GM18867 (cell line): ENCODE data around the gene JPT2.
"Not testable (repeated sequence)": the region's sequence is repeated elsewhere in the genome, so short reads cannot be mapped to it uniquely, and the experiment has no call there.

Source experiments
- ATAC-seq: cut with Tn5 transposase; IDR thresholded peaks from one replicate; pipeline ENCODE4 v1.9.1; 2021; ENCODE audit warnings: mild to moderate bottlenecking, moderate library complexity; ENCODE audit not compliant: unreplicated experiment

The JPT2 gene

DNA sequence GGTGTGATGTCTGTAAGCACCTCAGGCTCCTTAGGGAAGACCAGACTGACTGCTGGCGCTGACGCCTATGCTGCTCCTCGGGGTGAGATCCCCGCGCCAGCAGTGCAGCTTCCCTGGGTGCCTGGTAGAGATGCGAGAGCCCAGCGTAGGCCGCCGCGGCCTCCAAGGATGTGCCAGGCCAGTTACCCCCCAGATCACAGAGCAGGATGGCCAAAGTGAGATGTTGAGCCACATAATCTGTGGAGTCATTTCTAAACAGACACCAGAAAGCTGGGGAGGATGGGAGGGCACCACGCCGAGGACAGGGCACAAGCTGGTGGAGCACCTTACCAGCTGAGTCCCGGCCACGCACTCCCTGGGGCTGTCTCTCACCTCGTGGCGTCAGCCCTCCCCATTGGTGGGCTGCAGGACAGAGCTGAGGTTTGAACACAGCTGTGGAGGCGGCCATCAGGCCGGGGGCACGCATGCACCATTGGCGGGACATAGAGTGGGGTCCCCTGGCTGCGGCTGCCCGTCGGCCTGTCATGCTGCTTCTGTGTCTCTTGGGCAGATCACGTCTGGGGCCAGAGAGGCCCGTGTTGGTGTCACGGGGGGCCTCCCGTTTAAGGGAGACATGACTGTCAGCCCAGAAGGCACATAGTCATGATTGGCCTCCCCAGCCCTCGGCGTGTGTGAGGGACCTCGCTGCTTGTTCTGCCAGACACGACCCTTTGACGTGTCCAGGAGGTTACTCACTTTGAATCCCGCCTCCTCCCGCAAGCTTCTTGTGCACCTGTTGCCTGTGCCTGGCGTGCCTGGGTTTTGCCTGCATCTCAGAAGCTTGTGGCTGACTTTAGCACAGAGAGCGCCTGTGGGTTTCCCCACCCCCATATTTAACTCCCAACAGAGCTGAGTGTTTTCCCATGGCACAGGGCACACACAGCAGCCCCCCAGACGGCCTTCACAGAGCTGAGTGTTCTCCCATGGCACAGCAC lies 49.9 kb downstream of the JPT2 start:
- no peak for ATAC-seq

GRCh38 chr16:1729026-1729425 lies 50.9 kb downstream of the JPT2 start:
- no peak for ATAC-seq

DNA sequence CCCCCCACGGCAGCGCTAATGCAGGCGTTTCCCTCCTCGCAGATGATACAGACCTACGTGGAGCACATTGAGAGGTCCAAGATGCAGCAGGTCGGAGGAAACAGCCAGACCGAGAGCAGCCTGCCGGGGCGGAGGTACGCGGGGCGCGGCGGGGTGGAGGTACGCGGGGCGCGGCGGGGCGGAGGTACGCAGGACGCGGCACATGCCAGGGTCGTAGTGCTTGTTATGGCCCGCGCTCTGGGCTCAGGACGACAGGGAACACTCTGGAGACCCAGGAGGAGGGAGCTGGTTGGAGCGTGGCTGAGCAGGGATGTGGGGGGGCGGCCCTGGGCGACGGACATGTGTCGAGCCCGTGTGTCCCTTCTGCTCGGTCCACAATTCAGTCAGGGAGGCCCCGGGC lies 51.4 kb downstream of the JPT2 start:
- ATAC-seq, result no peak

- ATAC-seq, result no peak
Observed at GRCh38 chr16:1731073-1731472, 53.0 kb downstream of the JPT2 start.

GRCh38 chr16:1731603-1732002 lies 53.5 kb downstream of the JPT2 start:
- no peak for ATAC-seq

DNA sequence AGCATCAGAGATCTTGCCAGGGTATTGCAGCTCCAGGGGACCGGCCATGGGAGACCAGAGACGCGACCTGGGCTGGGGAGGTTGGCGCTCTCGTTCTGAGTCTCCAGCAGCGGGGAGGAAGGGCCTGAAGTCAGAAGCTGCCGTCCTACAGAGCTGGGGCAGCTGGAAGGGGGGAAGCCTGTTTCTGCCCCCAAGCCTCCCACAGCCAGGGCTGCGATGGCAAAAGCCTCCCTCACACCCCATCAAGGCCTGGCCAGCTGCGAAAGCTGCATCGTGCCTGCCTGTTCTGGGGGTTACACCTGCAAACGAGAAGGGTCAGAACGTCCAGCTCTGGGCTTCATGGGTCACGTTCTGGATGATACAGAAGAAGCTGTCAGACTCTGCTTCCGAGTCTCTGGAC lies 54.0 kb downstream of the JPT2 start:
- no peak for ATAC-seq

DNA sequence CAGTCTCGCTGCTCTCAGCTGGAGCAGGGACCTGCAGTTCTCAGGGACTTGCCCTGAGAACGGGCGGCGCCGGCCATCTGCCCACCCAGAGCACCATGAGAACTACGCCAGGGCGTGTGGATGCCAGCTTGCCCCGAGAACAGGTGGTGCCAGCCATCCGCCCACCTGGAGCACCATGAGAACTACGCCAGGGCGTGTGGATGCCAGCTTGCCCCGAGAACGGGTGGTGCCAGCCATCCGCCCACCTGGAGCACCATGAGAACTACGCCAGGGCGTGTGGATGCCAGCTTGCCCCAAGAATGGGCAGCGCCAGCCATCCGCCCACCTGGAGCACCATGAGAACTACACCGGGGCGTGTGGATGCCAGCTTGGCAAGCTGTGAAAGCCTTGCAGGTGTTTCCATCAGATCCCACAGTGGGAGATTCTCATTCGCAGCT lies 54.5 kb downstream of the JPT2 start:
- ATAC-seq, result not testable (repeated sequence)

- ATAC-seq, result no peak
Observed at GRCh38 chr16:1734123-1734522, 56.0 kb downstream of the JPT2 start.

DNA sequence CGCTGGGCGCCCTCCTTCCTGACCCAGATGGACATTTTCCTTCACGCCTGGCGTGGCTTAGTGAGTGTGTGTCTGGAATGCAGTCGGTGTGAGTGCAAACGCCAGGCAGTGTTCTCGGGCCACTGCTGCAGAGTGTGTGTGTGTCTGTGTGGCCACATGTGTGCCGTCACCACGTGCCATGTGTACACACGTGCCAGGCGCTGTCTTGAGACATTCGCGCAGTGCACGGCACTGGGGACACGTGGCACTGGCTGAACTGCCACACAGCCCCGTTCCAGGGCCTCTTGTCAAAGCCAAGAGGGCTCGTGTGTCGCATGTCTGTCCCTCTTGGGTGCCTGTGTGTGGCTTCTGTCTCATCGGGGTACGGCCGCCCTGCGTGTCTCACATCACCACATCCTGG lies 56.7 kb downstream of the JPT2 start:
- no peak for ATAC-seq

DNA sequence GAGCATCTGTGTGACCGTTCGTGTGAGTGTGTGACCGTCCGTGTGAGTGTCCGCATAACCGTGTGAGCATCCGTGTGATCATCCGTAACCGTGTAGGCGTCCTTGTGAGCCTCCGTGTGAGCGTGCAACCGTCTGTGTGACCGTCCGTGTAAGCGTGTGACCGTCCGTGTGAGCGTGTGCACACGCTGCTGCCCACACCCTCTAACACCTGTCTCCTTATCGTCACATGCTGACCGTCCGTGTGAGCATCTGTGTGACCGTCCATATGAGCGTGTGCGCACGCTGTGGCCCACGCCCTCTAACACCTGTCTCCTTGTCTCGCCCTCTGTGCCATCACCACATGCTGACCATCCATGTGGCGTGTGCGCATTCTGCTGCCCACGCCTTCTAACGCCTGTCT lies 62.2 kb downstream of the JPT2 start:
- ATAC-seq, result no peak

DNA sequence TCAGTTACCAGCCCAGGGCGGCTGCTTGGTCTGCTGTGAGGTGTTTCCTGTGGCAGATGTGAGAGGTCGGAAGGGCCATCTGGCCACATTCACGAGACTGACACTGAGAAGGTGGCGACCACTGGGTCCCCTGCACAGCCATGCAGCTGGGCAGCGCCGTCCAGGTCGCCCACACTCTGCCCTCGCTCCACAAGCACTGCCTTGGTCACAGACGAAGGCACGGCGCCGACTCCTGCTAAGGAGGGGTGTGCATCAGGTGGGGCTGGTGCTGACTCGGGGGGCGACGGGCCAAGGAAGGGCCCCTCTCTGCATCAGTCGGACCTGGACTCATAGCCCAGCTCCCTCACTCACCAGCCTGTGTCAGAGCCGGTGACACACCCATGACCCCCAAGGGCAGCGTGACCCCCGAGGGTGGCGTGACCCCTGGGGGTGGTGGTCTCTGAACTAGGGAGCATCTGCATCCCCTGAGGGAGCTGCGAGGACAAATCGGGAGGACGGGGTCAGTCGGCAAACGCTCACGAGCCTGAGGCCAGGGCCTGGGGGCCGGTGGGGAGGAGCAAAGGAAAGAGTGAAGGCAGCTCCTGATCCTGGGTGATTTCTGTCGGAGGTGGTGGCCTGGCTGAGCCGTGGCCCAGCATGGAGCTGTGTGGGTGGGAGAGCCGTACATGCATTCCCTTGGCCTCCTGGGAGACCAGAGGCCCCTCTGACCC lies 62.9 kb downstream of the JPT2 start:
- ATAC-seq, result no peak

DNA sequence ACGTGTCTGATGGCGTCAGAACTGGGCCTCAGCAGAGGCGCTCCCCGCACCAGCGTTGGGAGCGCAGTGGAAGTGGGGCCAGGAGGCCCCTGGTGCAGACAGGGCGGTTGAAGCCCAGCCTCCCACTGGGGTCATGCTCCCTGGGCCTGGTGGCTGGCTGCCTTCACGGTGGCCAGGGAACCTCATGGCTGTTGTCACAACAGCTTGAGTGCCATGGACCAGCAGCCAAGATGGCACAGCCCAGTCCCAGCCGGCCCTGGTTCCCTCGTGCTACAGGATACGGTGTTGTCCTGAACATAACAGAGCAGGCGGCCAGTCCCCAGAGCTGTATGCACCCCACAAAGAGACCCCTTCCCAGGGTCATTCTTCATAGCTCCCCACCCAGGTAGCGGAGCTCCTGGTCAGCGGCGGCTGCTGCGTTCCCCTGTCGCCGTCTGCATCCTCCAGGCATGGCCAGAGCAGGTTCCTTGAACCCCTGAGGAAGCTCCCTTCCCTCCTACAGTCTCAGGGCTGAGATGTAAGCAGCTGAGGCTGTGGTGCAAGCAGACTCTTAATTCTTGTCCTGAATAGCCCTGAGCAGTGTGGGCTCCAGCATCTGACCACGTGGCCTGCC lies 63.6 kb downstream of the JPT2 start:
- ATAC-seq, result no peak

DNA sequence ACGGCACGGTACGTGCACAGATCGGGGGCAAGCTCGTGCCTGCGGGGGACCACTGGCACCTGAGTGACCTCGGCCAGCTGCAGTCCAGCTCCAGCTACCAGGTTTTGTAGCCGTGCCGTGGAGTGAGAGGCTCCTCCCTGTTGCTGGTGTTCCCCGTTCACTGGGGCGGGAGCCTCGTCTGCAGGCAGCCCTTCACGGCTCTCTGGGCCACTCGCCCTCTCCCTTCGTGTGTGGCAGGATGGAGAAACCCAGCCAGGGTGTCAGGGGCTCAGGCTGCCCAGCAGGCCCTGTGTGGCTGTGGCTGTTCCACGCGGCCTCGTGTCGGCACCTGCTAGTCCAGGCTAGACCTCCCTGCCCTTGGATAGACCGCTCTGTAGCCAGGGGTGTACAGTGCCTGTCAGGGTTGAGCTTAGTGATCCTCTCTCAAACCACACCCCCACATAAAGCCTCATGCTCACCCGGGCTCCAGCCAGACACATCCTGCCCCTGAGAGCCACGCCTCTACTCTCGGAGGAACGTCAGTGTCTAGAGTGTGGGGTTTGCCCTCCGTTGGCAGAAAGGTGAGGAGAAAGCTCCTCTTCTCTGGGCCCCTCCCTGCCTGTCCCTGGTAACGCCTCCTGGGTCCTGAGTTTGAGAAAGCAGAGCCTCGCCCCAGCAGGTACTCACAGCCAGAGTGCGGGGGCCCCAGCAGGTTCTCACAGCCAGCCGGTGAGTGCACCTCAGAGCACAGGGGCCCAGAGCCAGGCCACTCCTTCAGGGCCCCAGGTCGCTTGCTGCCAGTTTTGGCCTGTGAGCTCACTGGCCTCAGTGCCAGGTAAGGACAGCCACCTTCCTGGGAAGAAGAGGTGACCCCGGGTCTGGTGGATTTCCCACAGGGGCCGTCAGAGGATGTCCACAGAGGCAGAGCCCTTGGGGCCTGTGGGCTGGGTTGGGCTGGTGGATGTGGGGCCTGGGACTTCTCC lies 65.6 kb downstream of the JPT2 start:
- ATAC-seq, result no peak

GRCh38 chr16:1744338-1744840 lies 66.3 kb downstream of the JPT2 start:
- ATAC-seq, result no peak

DNA sequence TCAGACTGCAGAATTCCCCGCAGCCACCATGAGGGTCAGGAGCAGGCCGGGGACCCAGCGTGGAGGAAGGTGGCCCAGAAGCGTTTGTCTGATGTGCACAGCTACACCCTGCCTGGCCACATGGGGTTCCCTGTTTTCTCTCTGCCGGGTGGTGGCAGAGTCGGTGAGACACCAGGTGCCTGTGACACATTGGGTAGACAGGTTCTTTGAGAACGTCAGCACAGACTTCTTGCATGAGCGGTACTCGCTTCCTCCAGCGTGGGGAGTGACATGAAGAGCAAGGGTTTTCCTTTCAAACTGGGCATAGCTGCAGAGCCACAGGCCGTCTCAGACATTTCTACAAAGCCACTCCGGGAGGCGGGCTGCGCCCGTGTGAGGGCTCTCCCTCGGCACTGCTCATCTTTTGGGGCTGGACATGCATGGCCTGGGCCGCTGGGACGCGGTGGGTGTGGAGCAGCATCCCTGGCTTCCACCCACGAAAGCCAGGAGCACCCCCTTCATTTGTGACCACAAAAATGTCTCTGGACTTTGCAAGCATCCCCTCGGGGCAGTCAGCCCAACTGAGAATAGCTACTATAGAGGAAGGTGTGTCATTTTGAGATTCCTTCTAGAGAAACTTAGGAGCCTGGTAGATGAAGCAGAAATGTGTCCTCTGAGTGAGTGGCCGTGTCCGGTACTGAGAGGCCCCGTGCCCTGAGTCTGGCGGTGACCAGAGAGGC lies 67.3 kb downstream of the JPT2 start:
- no peak for ATAC-seq

GRCh38 chr16:1745900-1746692 lies 68.0 kb downstream of the JPT2 start:
- no peak for ATAC-seq

DNA sequence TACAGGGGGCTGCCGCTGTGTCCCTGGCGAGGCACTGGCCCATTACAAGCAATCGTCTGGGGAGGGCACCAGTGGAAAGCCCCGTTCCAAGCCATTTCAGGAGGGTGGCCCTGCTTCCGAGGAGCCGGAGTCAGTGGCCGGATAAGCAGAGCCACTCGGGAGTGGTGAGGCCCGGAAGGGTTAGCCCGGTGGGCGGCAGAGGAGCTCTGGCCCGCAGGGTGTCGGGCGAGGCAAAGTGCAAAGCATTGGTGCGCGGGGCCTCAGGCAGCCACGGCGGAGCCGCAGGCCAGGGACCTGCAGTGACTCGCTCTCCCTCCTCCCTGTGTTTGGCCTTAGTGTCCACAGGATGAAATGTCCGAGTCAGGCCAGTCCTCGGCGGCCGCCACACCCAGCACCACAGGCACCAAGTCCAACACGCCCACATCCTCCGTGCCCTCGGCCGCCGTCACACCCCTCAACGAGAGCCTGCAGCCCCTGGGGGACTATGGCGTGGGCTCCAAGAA lies 68.7 kb downstream of the JPT2 start:
- ATAC-seq, result no peak

DNA sequence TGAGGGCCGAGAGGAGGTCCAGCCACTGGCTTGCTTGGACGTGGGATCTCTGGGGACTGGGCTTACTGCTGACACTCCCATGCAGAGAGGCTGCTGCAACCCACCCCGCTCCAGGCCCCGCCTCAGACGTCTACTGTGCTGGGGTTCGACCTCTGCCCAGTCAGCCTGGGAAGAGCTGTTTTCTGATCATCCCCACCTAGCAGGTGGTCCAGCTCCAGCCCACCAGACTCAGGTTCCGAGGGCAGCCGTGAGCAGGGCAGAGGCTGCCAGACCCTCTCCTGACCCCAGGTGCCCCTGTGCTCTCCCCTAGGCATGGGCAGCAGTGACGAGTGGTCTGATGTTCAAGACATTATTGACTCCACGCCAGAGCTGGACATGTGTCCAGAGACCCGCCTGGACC lies 69.9 kb downstream of the JPT2 start:
- no peak for ATAC-seq
